Muscle layer of duodenum (tissue), 2 donors: ENCODE measurements around the gene ENTPD2.
A peak's percentile ranks its signal among the peaks of the same experiment; 100 is the strongest.

Experiments
- H3K27ac ChIP-seq: one replicate; pipeline ENCODE4 v1.7.0; 2013; ENCODE audit warnings: mild to moderate bottlenecking, low read length
- H3K27me3 ChIP-seq: one replicate; pipeline ENCODE4 v1.7.0; 2013; ENCODE audit warnings: low read depth, mild to moderate bottlenecking, control low read depth, low read length
- H3K36me3 ChIP-seq, 2 donors: one replicate each; pipeline ENCODE4 v1.7.0; 2013; ENCODE audit warnings: low read length in 2 of 2, control low read depth in 1 of 2, mild to moderate bottlenecking in 1 of 2; ENCODE audit not compliant: insufficient read depth in 2 of 2, control insufficient read depth in 1 of 2
- H3K4me1 ChIP-seq, 2 donors: one replicate each; pipeline ENCODE4 v1.7.0; 2013; ENCODE audit warnings: low read length in 2 of 2, mild to moderate bottlenecking in 2 of 2, control low read depth in 1 of 2, moderate library complexity in 1 of 2; ENCODE audit not compliant: insufficient read depth in 2 of 2, control insufficient read depth in 1 of 2
- H3K4me3 ChIP-seq, 2 donors: one replicate each; pipeline ENCODE4 v1.7.0; 2013; ENCODE audit warnings: low read length in 2 of 2, low read depth in 1 of 2, mild to moderate bottlenecking in 1 of 2
- H3K9me3 ChIP-seq, 2 donors: one replicate each; pipeline ENCODE4 v1.7.0; 2013; ENCODE audit warnings: low read length in 2 of 2, control low read depth in 1 of 2, mild to moderate bottlenecking in 1 of 2; ENCODE audit not compliant: control insufficient read depth in 1 of 2
- donor health status: healthy.

Gene ENTPD2

DNA sequence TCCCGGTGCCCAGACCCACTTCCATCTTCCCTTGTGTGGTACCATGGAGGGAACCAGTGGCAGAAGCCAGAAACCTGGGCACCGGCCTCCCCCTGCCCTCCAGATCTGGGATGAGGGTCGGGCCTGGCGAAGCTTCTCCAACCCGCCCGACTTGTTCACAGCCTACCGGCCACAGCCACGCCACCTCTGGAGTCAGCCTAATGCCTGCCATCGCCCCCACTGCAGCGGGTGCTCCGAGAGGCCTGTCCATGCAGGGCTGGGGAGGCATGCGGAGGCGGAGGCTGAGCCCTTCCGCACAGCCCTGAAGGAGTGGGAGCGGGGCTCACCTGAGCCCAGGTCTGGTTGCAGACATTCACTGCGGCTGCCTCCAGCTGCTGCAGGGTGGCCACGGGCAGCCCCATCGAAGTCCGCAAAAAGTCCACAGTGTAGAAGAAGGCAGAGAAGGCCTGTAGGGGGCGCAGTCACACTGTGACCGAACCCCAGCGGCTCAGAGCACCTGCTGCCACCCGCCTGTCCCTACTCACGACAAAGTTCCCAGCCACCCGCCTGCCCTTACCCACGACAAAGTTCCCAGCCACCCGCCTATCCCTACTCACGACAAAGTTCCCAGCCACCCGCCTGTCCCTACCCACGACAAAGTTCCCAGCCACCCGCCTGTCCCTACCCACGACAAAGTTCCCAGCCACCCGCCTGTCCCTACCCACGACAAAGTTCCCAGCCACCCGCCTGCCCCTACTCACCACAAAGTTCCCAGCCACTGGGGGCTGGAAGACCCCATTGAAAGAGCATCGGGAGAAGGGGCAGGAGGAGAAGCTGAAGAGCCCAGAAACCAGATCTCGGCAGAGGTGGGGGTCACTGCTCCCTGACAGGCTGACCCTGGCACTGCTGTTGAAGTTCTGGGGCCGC is 4.1 kb downstream of the ENTPD2 start:
- H3K27ac ChIP-seq: no peak overlapping the region
- no peaks in the 10 kb centered on the region for H3K9me3 ChIP-seq
- H3K27me3 ChIP-seq: peaks cover 26% of the 10 kb centered on the region
- H3K4me1 ChIP-seq: peaks cover 3 to 41% of the 10 kb centered on the region in 2 donors
- H3K36me3 ChIP-seq: no peaks in the 10 kb centered on the region
- no peak overlapping the region for H3K4me3 ChIP-seq

GRCh38 chr9:137048655-137049543 is 5.0 kb downstream of the ENTPD2 start:
- Histone ChIP-seq H3K9me3 (no peaks in the 10 kb centered on the region), H3K36me3 (no peaks in the 10 kb centered on the region), H3K27me3 (peaks cover 29% of the 10 kb centered on the region), H3K4me1 (peaks cover 4 to 41% of the 10 kb centered on the region in 2 donors), H3K27ac (no peak overlapping the region), H3K4me3 (no peak overlapping the region)

- Histone ChIP-seq H3K9me3 (no peaks in the 10 kb centered on the region), H3K4me1 (peaks cover 4 to 36% of the 10 kb centered on the region in 2 donors), H3K4me3 (peak within 1 kb of the TSS; percentile 61 to 78), H3K27me3 (peaks cover 18% of the 10 kb centered on the region), H3K27ac (no peak within 1 kb of the TSS), H3K36me3 (peaks cover 0 to 4% of the 10 kb centered on the region in 2 donors)
Measured at GRCh38 chr9:137046088-137046787, 7.6 kb downstream of the ENTPD2 start, which contains the start of gene NPDC1. NPDC1 (minus strand) TSS chr9:137046177; CDS start chr9:137045989, 188 bp downstream.

GRCh38 chr9:137045294-137046087 is 8.4 kb downstream of the ENTPD2 start:
- Histone ChIP-seq H3K4me3 (peak overlapping the region; percentile 61 to 78), H3K36me3 (peaks cover 0 to 11% of the 10 kb centered on the region in 2 donors), H3K27ac (no peak overlapping the region), H3K4me1 (peaks cover 4 to 36% of the 10 kb centered on the region in 2 donors), H3K9me3 (no peaks in the 10 kb centered on the region), H3K27me3 (peaks cover 18% of the 10 kb centered on the region)

GRCh38 chr9:137044502-137045177 is 9.2 kb downstream of the ENTPD2 start:
- peaks cover 0 to 18% of the 10 kb centered on the region in 2 donors for H3K36me3 ChIP-seq
- peaks cover 12% of the 10 kb centered on the region for H3K27me3 ChIP-seq
- H3K4me1 ChIP-seq: peaks cover 4 to 33% of the 10 kb centered on the region in 2 donors

GRCh38 chr9:137044037-137044436 is 9.8 kb downstream of the ENTPD2 start:
- no peaks in the 10 kb centered on the region for H3K9me3 ChIP-seq
- H3K4me1 ChIP-seq: peaks cover 4 to 28% of the 10 kb centered on the region in 2 donors
- H3K36me3 ChIP-seq: peaks cover 0 to 24% of the 10 kb centered on the region in 2 donors
- no peak overlapping the region for H3K27ac ChIP-seq
- peak overlapping the region in 1 of 2 donors; percentile 78 for H3K4me3 ChIP-seq
- peaks cover 7% of the 10 kb centered on the region for H3K27me3 ChIP-seq

More at GRCh38 chr9:137044502-137045177, 9.2 kb downstream of the ENTPD2 start:
- peak overlapping the region; percentile 61 to 78 for H3K4me3 ChIP-seq
- H3K27ac ChIP-seq: no peak overlapping the region
- no peaks in the 10 kb centered on the region for H3K9me3 ChIP-seq

GRCh38 chr9:137042751-137043727 is 10.8 kb downstream of the ENTPD2 start:
- Histone ChIP-seq H3K27me3 (peaks cover 7% of the 10 kb centered on the region), H3K9me3 (no peaks in the 10 kb centered on the region), H3K4me3 (no peak overlapping the region), H3K4me1 (peaks cover 4 to 28% of the 10 kb centered on the region in 2 donors), H3K27ac (no peak overlapping the region), H3K36me3 (peaks cover 0 to 29% of the 10 kb centered on the region in 2 donors)

DNA sequence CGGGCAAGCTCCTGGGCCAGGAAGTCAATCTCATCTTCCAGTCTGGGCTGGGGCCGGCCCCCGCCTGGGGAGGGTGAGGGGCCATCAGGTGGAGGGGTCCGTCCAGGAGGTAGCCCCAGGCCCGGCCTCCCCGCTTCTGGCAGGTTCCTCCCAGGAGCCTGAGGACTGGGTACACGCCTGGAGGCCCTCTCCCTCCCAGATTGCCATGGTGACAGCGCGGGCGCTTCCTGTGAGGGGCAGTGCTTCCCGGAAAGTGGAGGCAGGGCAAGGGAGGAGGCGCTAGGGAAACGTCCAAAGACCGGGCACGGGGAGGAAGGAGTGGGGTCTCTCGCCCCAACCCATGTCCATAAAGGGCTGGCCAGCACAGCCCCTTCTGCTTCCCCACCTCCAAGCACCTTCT is 12.7 kb downstream of the ENTPD2 start:
- Histone ChIP-seq H3K27ac (no peak overlapping the region), H3K4me3 (no peak overlapping the region), H3K27me3 (peaks cover 7% of the 10 kb centered on the region), H3K36me3 (peaks cover 0 to 29% of the 10 kb centered on the region in 2 donors), H3K9me3 (no peaks in the 10 kb centered on the region), H3K4me1 (peaks cover 4 to 25% of the 10 kb centered on the region in 2 donors)

- Histone ChIP-seq H3K4me3 (no peak overlapping the region), H3K4me1 (peaks cover 4 to 23% of the 10 kb centered on the region in 2 donors), H3K9me3 (no peaks in the 10 kb centered on the region), H3K27me3 (peaks cover 7% of the 10 kb centered on the region), H3K27ac (no peak overlapping the region), H3K36me3 (peaks cover 0 to 29% of the 10 kb centered on the region in 2 donors)
Measured at GRCh38 chr9:137040568-137040967, 13.3 kb downstream of the ENTPD2 start.
